HL-60 (cell line): ENCODE results near the gene ARMC9.

Experiments
- GABPA ChIP-seq: IDR thresholded peaks from 2 replicates; pipeline ENCODE4 v1.6.1; 2012; ENCODE audit warnings: low read depth
- POLR2AphosphoS5 ChIP-seq: IDR thresholded peaks from 2 replicates; pipeline ENCODE4 v1.6.1; 2012; ENCODE audit warnings: low read depth
- SPI1 ChIP-seq: IDR thresholded peaks from 2 replicates; pipeline ENCODE4 v1.6.1; 2012; ENCODE audit warnings: low read depth, mild to moderate bottlenecking, borderline replicate concordance
- TF ChIP-seq, protein P1 (sequence below): IDR thresholded peaks from one replicate; pipeline ENCODE4 v1.5.1; 2011; ENCODE audit warnings: low read length, control low read depth, inconsistent platforms; ENCODE audit not compliant: insufficient read depth

DNA sequence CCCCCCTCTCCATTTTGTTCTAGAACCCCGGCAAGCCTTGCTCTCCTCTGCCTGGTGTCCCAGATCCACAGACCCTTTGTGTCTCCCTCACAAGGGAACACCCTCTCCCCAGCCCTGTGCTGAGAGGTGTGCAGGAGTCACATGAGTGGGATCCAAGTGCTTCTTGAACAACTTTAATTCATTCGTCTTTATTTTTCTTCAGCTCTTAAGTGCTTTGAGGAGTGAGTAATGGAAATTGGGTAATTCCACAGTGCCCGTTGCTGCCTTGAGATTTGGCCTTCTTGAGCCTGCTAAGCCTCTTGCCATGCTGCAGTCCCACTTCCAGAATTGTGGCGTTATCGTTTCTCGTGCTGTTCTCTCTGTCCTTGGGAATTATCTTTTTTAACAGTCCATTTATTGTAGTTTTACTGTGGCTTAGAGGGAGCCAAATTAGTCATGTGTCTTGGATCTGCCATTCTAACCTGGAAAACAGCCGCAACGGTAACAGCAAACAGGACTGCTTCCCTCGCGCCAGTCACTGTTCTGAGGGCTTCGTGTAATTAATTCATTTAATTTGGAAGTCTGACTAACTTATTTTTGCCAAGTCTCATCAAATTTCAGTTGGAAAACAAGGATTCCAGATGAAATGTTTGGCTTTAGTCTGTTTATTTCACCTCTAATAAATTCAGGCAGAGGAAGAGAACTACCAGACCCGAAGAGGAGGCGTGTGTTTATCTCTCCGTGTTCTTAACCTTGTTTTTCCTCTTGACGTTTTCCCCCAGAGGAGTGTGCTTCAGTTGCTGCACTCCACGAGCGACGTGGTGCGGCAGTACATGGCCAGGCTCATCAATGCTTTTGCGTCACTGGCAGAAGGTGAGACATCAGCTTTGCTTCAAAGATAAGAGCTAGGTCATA, 72.0 kb downstream of the ARMC9 start:
- TF ChIP-seq, protein P1, sequence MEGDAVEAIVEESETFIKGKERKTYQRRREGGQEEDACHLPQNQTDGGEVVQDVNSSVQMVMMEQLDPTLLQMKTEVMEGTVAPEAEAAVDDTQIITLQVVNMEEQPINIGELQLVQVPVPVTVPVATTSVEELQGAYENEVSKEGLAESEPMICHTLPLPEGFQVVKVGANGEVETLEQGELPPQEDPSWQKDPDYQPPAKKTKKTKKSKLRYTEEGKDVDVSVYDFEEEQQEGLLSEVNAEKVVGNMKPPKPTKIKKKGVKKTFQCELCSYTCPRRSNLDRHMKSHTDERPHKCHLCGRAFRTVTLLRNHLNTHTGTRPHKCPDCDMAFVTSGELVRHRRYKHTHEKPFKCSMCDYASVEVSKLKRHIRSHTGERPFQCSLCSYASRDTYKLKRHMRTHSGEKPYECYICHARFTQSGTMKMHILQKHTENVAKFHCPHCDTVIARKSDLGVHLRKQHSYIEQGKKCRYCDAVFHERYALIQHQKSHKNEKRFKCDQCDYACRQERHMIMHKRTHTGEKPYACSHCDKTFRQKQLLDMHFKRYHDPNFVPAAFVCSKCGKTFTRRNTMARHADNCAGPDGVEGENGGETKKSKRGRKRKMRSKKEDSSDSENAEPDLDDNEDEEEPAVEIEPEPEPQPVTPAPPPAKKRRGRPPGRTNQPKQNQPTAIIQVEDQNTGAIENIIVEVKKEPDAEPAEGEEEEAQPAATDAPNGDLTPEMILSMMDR: no peak
- TF ChIP-seq GABPA (no peak), SPI1 (no peak), POLR2AphosphoS5 (no peak)
